GM12891 (cell line): ENCODE results near the gene IFITM5.

Experiments used
- DNase-seq: peaks from one replicate; pipeline ENCODE4 v3.0.0; 2011; ENCODE audit warnings: low spot score; ENCODE audit not compliant: insufficient read length
- FAIRE-seq: peaks from 2 replicates; lab custom pipeline; 2011; peaks lifted over from hg19 to GRCh38; lab: Jason Lieb, UNC
- PAX5 ChIP-seq: IDR thresholded peaks from 2 replicates; pipeline ENCODE4 v1.6.1; 2011; ENCODE audit warnings: low read length, moderate library complexity, mild to moderate bottlenecking; ENCODE audit not compliant: insufficient read depth, severe bottlenecking
- POLR2A ChIP-seq: IDR thresholded peaks from 2 replicates; pipeline ENCODE4 v1.6.1; 2011; ENCODE audit warnings: low read depth, low read length, control low read depth
- POLR2AphosphoS5 ChIP-seq: IDR thresholded peaks from 2 replicates; pipeline ENCODE4 v1.6.1; 2011; ENCODE audit warnings: low read depth, low read length, control low read depth
- POU2F2 ChIP-seq: IDR thresholded peaks from 2 replicates; pipeline ENCODE4 v1.6.1; 2011; ENCODE audit warnings: low read depth, mild to moderate bottlenecking, control low read depth, low read length, moderate library complexity
- SPI1 ChIP-seq: IDR thresholded peaks from 2 replicates; pipeline ENCODE4 v1.6.1; 2011; ENCODE audit warnings: low read depth, low read length, control low read depth
- TAF1 ChIP-seq: IDR thresholded peaks from 2 replicates; pipeline ENCODE4 v1.6.1; 2011; ENCODE audit warnings: low read depth, low read length, control low read depth

Gene IFITM5

DNA sequence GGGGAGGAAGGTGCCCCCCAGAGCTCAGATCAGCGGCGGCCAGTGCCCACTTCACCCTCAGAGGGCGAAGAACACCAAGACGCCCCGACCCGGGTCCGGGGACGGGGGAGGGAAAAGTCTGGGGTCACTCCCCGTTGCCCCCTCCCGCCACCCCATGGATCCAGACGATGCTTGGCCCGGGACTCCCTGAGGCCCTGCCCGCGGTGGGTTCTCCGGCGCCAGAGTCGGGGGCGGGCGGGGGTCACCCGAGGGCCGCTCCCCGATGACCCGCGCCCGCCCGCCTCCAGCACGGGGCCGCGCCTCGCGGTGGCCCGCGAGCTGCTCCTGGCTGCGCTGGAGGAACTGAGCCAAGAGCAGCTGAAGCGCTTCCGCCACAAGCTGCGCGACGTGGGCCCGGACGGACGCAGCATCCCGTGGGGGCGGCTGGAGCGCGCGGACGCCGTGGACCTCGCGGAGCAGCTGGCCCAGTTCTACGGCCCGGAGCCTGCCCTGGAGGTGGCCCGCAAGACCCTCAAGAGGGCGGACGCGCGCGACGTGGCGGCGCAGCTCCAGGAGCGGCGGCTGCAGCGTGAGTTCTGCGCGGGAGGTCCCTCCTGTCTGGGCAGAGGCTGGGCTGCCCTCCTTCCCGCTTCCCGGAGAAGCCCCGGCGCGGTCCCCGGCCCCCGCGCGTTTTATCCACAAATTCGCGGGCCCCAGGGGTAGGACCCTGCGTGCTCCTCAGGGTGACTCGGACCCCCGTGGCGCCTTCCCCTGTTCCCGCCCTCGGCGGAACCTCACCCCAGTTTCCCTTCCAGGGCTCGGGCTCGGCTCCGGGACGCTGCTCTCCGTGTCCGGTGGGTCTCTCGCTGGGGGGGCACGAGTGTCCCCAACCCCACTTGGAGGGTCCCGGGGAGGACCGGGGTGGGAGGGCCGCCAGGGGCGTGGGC, 20.0 kb downstream of the IFITM5 start:
- TF ChIP-seq SPI1 = no peak
- TF ChIP-seq TAF1 = no peak
- no peak for TF ChIP-seq POLR2A
- TF ChIP-seq PAX5 = no peak
- FAIRE-seq (no peak), DNase-seq (peak; percentile 29)

DNA sequence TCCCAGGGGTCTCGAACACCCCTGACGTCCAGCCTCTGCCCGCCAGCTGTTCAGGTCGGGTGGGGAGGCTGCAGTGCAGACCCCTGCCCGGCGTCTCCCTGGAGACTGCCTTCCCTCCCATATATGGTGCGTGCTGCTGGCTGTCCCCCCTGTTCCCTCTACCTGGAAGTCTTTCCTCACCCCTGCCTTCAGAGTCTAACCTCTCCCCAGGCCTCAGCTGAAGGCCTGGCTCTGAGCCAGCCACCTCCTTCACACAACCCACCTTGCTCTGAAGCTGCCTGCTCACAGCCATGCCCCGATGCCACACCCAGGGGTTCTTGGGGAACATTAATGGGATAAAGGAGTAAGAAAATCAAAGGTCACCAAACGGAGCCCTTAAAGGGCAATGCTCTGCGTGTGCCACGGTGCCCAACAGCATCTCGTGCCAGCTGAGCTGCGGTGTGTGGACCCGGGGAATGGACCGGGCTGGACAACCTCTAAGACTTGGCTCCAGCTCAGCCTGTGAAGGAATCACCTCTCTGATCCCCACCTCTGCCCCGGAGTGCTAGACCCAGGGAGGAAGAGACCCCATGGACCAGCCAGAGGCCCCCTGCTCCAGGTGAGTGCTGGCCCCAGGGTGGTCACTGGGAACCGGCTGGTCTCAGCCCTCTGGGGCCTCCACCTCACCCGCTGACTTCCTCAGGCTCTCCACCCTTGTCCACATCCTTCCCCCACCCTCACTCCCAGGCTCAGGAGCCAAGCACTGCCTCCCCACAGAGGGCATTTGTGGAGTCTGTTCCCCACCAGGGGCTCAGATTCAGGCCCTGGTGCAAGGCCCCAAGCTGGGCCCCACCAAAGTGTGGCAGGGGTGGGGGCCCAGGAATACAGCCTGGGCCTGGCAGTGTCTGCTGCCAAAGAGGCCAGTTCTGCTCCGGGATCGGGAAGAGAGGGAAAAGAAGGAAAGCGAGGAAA, 21.1 kb downstream of the IFITM5 start, which contains the start of gene NLRP6:
Gene NLRP6, plus strand, starts transcription at position 407 of the 951 bp plus-strand sequence. Its CDS starts 163 bp downstream, at position 570.
- DNase-seq (peak; percentile 24), FAIRE-seq (no peak)
- no peak for TF ChIP-seq POLR2A
- no peak for TF ChIP-seq POU2F2
- TF ChIP-seq PAX5 = no peak
- no peak for TF ChIP-seq TAF1
- TF ChIP-seq POLR2AphosphoS5 = no peak
- no peak for TF ChIP-seq SPI1

GRCh38 chr11:276219-276618, 23.1 kb downstream of the IFITM5 start:
- FAIRE-seq = no peak
- DNase-seq = no peak
- TF ChIP-seq POLR2AphosphoS5 = no peak

GRCh38 chr11:272931-273198, 26.5 kb downstream of the IFITM5 start:
- FAIRE-seq (no peak), DNase-seq (no peak)
- TF ChIP-seq TAF1 (no peak), SPI1 (no peak), PAX5 (no peak), POLR2A (no peak), POLR2AphosphoS5 (no peak), POU2F2 (no peak)

DNA sequence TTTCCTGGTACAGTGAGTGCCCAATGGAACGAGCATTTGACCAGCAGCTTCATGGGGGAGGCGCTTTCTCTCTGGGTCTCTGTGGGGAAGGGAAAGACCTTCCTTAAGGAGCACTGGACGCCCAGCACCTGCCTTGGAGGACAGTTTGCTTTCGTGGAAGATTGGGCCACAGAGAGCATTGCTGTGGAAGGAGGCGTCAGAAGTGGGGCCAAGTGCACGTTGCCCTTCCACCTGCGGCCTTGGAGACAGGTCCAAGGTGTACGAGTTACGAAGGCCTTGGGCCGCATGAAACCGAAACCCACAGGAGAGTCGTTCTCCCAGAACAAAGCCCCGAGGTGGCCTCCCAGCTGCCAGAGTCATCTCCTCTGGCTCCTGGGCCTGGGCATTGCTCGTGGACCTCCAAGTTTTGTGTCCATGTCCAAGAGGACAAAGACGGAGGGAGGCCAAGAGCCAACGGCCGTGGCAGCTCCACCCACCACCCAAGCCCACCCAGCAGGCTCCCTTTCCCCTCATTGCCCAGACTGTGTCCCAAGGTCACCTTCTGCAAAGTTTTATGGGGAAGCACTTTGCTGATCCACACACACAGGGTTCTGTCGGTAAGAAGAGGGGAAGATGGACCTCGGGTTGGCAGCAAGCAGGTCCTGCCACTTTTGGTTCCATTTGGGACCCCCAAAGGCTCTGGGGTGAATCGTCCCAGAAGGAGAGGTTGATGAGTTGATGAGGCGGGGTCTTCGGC, 27.0 kb downstream of the IFITM5 start:
- no peak for FAIRE-seq
- DNase-seq = no peak
- TF ChIP-seq PAX5 = no peak
- no peak for TF ChIP-seq POU2F2
- TF ChIP-seq SPI1 = no peak
- no peak for TF ChIP-seq POLR2A
- TF ChIP-seq TAF1 = no peak

DNA sequence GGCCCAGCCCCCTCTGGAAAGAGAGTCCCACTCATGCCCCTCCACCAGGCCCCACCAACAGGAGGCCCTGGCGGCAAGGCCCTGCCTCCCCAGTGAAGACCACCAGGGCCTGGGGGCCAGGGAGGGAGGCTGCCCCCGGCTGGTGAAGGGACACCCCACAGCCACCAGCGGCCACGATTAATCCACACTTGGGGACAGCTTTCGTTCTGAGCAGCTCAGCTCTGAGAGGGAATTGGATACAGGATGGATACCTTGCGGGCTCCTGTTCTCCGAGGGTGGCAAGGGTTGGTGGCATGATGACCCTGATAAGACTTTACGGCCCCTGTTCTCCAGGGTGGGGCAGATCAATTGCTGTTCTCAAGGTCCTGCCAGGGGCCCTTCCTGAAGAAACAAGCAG, 28.0 kb downstream of the IFITM5 start:
- DNase-seq (no peak), FAIRE-seq (no peak)
- TF ChIP-seq POLR2AphosphoS5 = no peak
- no peak for TF ChIP-seq TAF1
- TF ChIP-seq SPI1 = no peak
- TF ChIP-seq PAX5 = no peak
- no peak for TF ChIP-seq POU2F2
- no peak for TF ChIP-seq POLR2A

DNA sequence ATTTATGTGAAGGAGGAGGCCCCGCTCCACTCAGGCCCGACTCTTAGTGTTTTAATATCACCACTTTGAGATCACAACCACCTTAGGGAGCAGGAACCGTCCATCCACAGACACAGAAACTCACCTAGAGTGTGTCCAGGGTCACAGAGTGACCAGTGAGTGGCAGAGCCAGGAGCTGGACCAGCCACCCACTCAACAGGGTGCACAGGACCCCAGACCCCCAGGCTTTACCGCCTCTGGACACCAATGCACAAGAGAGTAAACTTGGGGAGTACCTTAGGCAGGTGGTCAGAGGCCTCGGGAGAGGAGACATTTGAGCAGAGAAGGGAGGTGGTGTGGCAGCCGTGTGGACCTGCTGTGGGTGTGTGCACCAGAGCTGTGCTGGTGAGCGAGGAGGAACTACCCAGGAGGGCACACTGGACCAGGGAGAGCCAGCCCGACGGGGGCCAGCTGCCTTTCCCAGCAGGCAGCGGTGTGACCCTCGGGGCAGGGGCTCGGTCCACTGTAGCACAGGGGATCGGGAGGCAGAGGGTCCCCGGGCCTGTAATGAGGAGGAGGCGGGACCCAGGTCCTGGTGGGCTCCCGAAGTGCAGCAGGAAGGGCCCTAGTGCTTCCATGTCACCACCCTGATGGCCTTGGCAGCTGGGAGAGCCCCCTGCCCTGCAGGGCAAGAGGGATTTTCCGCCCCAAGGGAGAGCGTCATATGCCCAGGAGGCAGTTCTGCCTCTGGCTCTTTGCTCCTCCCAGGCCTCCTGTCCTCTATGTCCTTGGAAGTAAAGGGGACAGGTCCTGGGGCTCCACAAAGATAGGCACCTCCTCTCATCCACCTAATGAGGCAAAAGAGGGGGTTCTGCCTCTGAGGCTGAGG, 28.6 kb downstream of the IFITM5 start:
- FAIRE-seq = peak; percentile 57
- TF ChIP-seq TAF1 (no peak), POLR2AphosphoS5 (no peak), POLR2A (no peak), PAX5 (no peak), SPI1 (no peak), POU2F2 (no peak)
- no peak for DNase-seq

DNA sequence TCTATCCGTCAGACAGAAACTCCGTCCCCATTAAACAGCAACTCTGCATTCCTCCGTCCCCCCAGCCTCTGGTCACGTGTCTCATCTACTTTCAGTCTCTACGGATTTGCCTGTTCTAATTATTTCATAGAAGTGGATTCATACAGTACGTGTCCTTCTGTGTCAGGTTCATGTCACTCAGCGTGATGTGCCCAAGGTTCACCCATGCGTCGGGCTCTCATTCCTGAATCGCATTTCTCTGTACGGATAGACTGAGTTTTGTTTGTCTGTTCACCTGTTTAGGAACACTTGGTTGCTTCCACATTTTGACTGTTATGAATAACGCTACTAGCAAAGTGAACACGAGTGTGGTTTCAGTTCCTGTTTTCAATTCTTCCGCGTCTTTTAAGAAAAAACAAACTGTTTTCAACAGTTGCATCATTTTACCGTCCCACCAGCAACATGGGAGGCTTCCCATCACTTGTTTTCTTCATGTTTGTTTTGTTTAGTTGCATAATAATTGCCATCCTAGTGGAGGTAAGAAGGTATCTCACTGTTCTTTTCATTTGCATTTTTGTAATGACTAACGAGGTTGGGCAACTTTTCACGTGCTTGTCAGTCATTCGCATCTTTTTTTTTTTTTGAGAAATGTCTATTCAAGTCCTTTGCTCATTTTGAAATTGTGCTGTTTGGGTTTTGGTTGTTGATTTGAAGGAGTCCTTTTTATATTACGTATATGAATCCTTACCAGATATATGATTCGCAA, 30.0 kb downstream of the IFITM5 start:
- FAIRE-seq = peak; percentile 97

More for the DNA sequence above, 30.0 kb downstream of the IFITM5 start:
- no peak for DNase-seq
- TF ChIP-seq SPI1 (peak; percentile 100), POLR2A (no peak; the same call in 1 of the 2 replicates), POLR2AphosphoS5 (0 out of 2 replicates have a peak, but pooled peaks have one; percentile 46), POU2F2 (peak; percentile 55; the same call in 1 of the 2 replicates), TAF1 (peak; percentile 43; the same call in 1 of the 2 replicates), PAX5 (no peak)
